PC-3 (cell line): ENCODE results near the gene TNFRSF12A. TPM values are rescaled to one million over a fixed set of nuclear protein-coding genes. Genes with fewer than 3 reads are reported as not detected.

Source experiments
- ATAC-seq: fragments of 200-7000 bp; cut with Tn5 transposase; 2 replicates; pipeline ENCODE4 v1.9.1; 2020; ENCODE audit warnings: mild to moderate bottlenecking, moderate library complexity
- BruUV-seq: library from RNA; stranded (reverse); fragments of 400-500 nt; replicated peaks from 2 replicates; lab custom pipeline; 2021; lab: Mats Ljungman, UMichigan
- CTCF ChIA-PET: fragments of 300-600 bp; sonication (Branson Sonifier 250); formaldehyde crosslinking; loops from one replicate; lab custom pipeline; 2022; ENCODE audit warnings: antibody characterized with exemption; lab: Charles Lee
- POLR2A ChIA-PET: fragments of 300-600 bp; sonication (Branson Sonifier 250); formaldehyde crosslinking; loops from one replicate; lab custom pipeline; 2022; ENCODE audit warnings: antibody characterized with exemption; ENCODE audit not compliant: unreplicated experiment; lab: Charles Lee
- DNase-seq: peaks from one replicate; pipeline ENCODE4 v3.0.0-alpha.2; 2015
- H2AFZ ChIP-seq: fragments of 300-600 bp; sonication (generic); 2 replicates; pipeline ENCODE4 v1.6.0; 2016; ENCODE audit warnings: antibody characterized with exemption, low read length
- H3F3A ChIP-seq: fragments of 300-600 bp; sonication (generic); one replicate; pipeline ENCODE4 v1.6.0; 2017; ENCODE audit warnings: antibody characterized with exemption, low read length, control low read depth, mild to moderate bottlenecking; ENCODE audit not compliant: unreplicated experiment
- H3K27ac ChIP-seq: fragments of 300-600 bp; sonication (generic); 2 replicates; pipeline ENCODE4 v1.5.1; 2016; ENCODE audit warnings: mild to moderate bottlenecking, low read length
- H3K27me3 ChIP-seq: fragments of 300-600 bp; sonication (generic); 2 replicates; pipeline ENCODE4 v1.6.1; 2016; ENCODE audit warnings: low read length, mixed read lengths
- H3K36me3 ChIP-seq: fragments of 300-600 bp; sonication (generic); 2 replicates; pipeline ENCODE4 v1.6.1; 2016; ENCODE audit warnings: low read depth, mixed run types, low read length, mixed read lengths
- H3K4me1 ChIP-seq: fragments of 300-600 bp; sonication (generic); 2 replicates; pipeline ENCODE4 v1.5.1; 2016; ENCODE audit warnings: low read length; ENCODE audit not compliant: insufficient read depth
- H3K4me2 ChIP-seq: fragments of 300-600 bp; sonication (generic); 2 replicates; pipeline ENCODE4 v1.6.0; 2016; ENCODE audit warnings: low read length
- H3K4me3 ChIP-seq: fragments of 300-600 bp; sonication (generic); 2 replicates; pipeline ENCODE4 v1.5.1; 2016; ENCODE audit warnings: mild to moderate bottlenecking, low read length, mixed read lengths
- H3K79me2 ChIP-seq: fragments of 300-600 bp; sonication (generic); 2 replicates; pipeline ENCODE4 v1.6.1; 2017; ENCODE audit warnings: low read length, mixed read lengths
- H3K9ac ChIP-seq: fragments of 300-600 bp; sonication (generic); 2 replicates; pipeline ENCODE4 v1.6.0; 2016; ENCODE audit warnings: mild to moderate bottlenecking, low read length
- H3K9me2 ChIP-seq: fragments of 300-600 bp; sonication (generic); replicated peaks from 2 replicates; pipeline ENCODE4 v1.6.1; 2016; ENCODE audit warnings: mixed run types, low read length, mixed read lengths
- H3K9me3 ChIP-seq: fragments of 300-600 bp; sonication (generic); 2 replicates; pipeline ENCODE4 v1.6.1; 2016; ENCODE audit warnings: low read length, mixed read lengths
- H4K20me1 ChIP-seq: fragments of 300-600 bp; sonication (generic); 2 replicates; pipeline ENCODE4 v1.6.1; 2016; ENCODE audit warnings: low read length, mixed read lengths
- CTCF ChIP-seq: fragments of 300-600 bp; sonication (generic); conservative IDR thresholded peaks from 2 replicates; pipeline ENCODE4 v1.5.1; 2017; ENCODE audit warnings: antibody characterized with exemption, low read depth, mild to moderate bottlenecking, low read length
- EZH2 ChIP-seq: fragments of 300-600 bp; sonication (generic); IDR thresholded peaks from one replicate; pipeline ENCODE4 v1.6.1; 2017; ENCODE audit warnings: antibody characterized with exemption, mild to moderate bottlenecking, low read length; ENCODE audit not compliant: unreplicated experiment
- EZH2phosphoT487 ChIP-seq: fragments of 300-600 bp; sonication (generic); IDR thresholded peaks from 2 replicates; pipeline ENCODE4 v1.6.1; 2018; ENCODE audit warnings: mild to moderate bottlenecking, antibody characterized with exemption, low read length, borderline replicate concordance
- intact Hi-C: fragments of 100-400 bp; cut with micrococcal nuclease; formaldehyde crosslinking; loops from 2 replicates; pipeline ENCODE4 v1.9.0; 2023
- total RNA-seq: library from RNA; depleted of rRNA; stranded (reverse); fragments of >200 nt; gene quantifications from 2 replicates; pipeline ENCODE4 v1.2.3, GENCODE V29; 2014

TNFRSF12A gene
- total RNA-seq, 1 experiment from 2014 or later = 713 TPM

GRCh38 chr16:3015865-3016521 lies 4.2 kb upstream of the TNFRSF12A start:
- ChIA-PET CTCF (no interaction called here), POLR2A (no interaction called here)
- H4K20me1 ChIP-seq = no peaks in the 10 kb centered on the region
- no peaks in the 10 kb centered on the region for H3K27me3 ChIP-seq
- 0 out of 2 replicates have a peak, but pooled peaks cover under 1% of the 10 kb centered on the region for H3K36me3 ChIP-seq
- no peak overlapping the region for H3K27ac ChIP-seq
- intact Hi-C loops = no loop called here
- H3K4me3 ChIP-seq = no peak overlapping the region
- H3K4me1 ChIP-seq = peaks cover 13% of the 10 kb centered on the region
- H3K4me2 ChIP-seq = no peak overlapping the region
- H3K9ac ChIP-seq = no peak overlapping the region
- TF ChIP-seq EZH2phosphoT487 (no peak), EZH2 (no peak), CTCF (no peak)
- DNase-seq (no peak), ATAC-seq (no peak)
- no TSS peak for BruUV-seq
- no peaks in the 10 kb centered on the region for H3K9me3 ChIP-seq
- H3K79me2 ChIP-seq = peaks cover under 1% of the 10 kb centered on the region; the same call in 1 of the 2 replicates
- H3K9me2 ChIP-seq = no peaks in the 10 kb centered on the region
- no peak overlapping the region for H2AFZ ChIP-seq
- no peaks in the 10 kb centered on the region for H3F3A ChIP-seq

GRCh38 chr16:3017344-3017743 lies 2.8 kb upstream of the TNFRSF12A start:
- no peak for DNase-seq
- intact Hi-C loops = no loop called here
- Histone ChIP-seq H3K9ac (no peak overlapping the region), H3K36me3 (peaks cover 10% of the 10 kb centered on the region), H3K27ac (no peak overlapping the region), H3K4me1 (peaks cover 16% of the 10 kb centered on the region), H3K4me2 (no peak overlapping the region), H3F3A (no peaks in the 10 kb centered on the region), H3K9me2 (no peaks in the 10 kb centered on the region), H3K9me3 (no peaks in the 10 kb centered on the region), H3K4me3 (no peak overlapping the region), H3K79me2 (peaks cover 12% of the 10 kb centered on the region), H2AFZ (no peak overlapping the region), H3K27me3 (no peaks in the 10 kb centered on the region), H4K20me1 (no peaks in the 10 kb centered on the region)
- no TSS peak for BruUV-seq
- ATAC-seq = no peak
- ChIA-PET CTCF (no interaction called here), POLR2A (no interaction called here)
- no peak for TF ChIP-seq EZH2phosphoT487
- TF ChIP-seq CTCF = no peak
- TF ChIP-seq EZH2 = no peak

GRCh38 chr16:3017794-3018506 lies 2.2 kb upstream of the TNFRSF12A start, which contains the start of gene CLDN6:
TSS of gene CLDN6 (minus strand) at chr16:3018183. CDS start at chr16:3016021, 2,162 bp downstream.
- no peak for ATAC-seq
- intact Hi-C loops = no loop called here
- Histone ChIP-seq H3K9me3 (no peaks in the 10 kb centered on the region), H3K27ac (no peak within 1 kb of the TSS), H3K27me3 (no peaks in the 10 kb centered on the region), H3K4me3 (no peak within 1 kb of the TSS), H3K79me2 (peaks cover 12% of the 10 kb centered on the region), H3F3A (no peaks in the 10 kb centered on the region), H3K4me1 (peaks cover 19% of the 10 kb centered on the region), H2AFZ (no peak within 1 kb of the TSS), H3K9ac (no peak within 1 kb of the TSS), H3K36me3 (peaks cover 10% of the 10 kb centered on the region), H3K9me2 (no peaks in the 10 kb centered on the region), H3K4me2 (no peak within 1 kb of the TSS), H4K20me1 (no peaks in the 10 kb centered on the region)
- CTCF ChIA-PET = no interaction called here
- TF ChIP-seq EZH2 (no peak), CTCF (peak; percentile 24; the same call in 1 of the 2 replicates), EZH2phosphoT487 (no peak)
- no peak for DNase-seq
- BruUV-seq = no TSS peak
- POLR2A ChIA-PET = no interaction called here
